ENCODE results near the gene NLE1. TPM values are rescaled to one million over a fixed set of nuclear protein-coding genes. Genes with fewer than 3 reads are reported as not detected.

The NLE1 gene
- total RNA-seq, 6 donors from 2014 or later: 6.7 to 14.6 (median 11.1) TPM

GRCh38 chr17:35166526-35166925 lies 24.4 kb upstream of the NLE1 start:
- Histone ChIP-seq H3K4me3 (no peak overlapping the region), H3K9me3 (no peaks in the 10 kb centered on the region), H3K27ac (no peak overlapping the region), H3K36me3 (no peaks in the 10 kb centered on the region), H3K27me3 (no peaks in the 10 kb centered on the region), H3K4me1 (peaks cover 0 to 7% (median 3%) of the 10 kb centered on the region in 4 donors)
- no peak for ATAC-seq (ENCODE audit: low FRiP score in 2 of 2)
- TF ChIP-seq CTCF (IDR thresholded peaks at IDR 0.05) (no peak), POLR2A (IDR thresholded peaks at IDR 0.05) (no peak), POLR2AphosphoS5 (IDR thresholded peaks at IDR 0.05) (no peak)
- no peak for DNase-seq
- WGBS, 2 donors: 83 to 93% methylated on average over 3 to 5 of the region's 5 CpGs

GRCh38 chr17:35164716-35165115 lies 22.6 kb upstream of the NLE1 start:
- Histone ChIP-seq H3K4me1 (peaks cover 0 to 8% (median 0%) of the 10 kb centered on the region in 4 donors), H3K4me3 (no peak overlapping the region), H3K9me3 (no peaks in the 10 kb centered on the region), H3K27me3 (no peaks in the 10 kb centered on the region), H3K27ac (no peak overlapping the region), H3K36me3 (no peaks in the 10 kb centered on the region)
- DNase-seq (no peak), ATAC-seq (ENCODE audit: low FRiP score in 2 of 2) (no peak)
- WGBS, 2 donors: 79 to 80% methylated on average over 5 of the region's 5 CpGs
- no peak for TF ChIP-seq EP300 (IDR thresholded peaks at IDR 0.05)
- no peak for TF ChIP-seq CTCF (IDR thresholded peaks at IDR 0.05)
- no peak for TF ChIP-seq POLR2AphosphoS5 (IDR thresholded peaks at IDR 0.05)
- no peak for TF ChIP-seq POLR2A (IDR thresholded peaks at IDR 0.05)

GRCh38 chr17:35163886-35164285 lies 21.8 kb upstream of the NLE1 start:
- no peak for ATAC-seq (ENCODE audit: low FRiP score in 2 of 2)
- no peak for DNase-seq
- Histone ChIP-seq H3K27me3 (no peaks in the 10 kb centered on the region), H3K9me3 (no peaks in the 10 kb centered on the region), H3K4me3 (no peak overlapping the region), H3K27ac (no peak overlapping the region), H3K4me1 (peaks cover 0 to 8% (median 0%) of the 10 kb centered on the region in 4 donors), H3K36me3 (no peaks in the 10 kb centered on the region)
- WGBS, 2 donors: 99 to 100% methylated on average over 6 to 7 of the region's 7 CpGs
- TF ChIP-seq EP300 (IDR thresholded peaks at IDR 0.05) (no peak), CTCF (IDR thresholded peaks at IDR 0.05) (no peak), POLR2AphosphoS5 (IDR thresholded peaks at IDR 0.05) (no peak), POLR2A (IDR thresholded peaks at IDR 0.05) (no peak)

- ATAC-seq (ENCODE audit: low FRiP score in 2 of 2) (no peak), DNase-seq (no peak)
- Histone ChIP-seq H3K4me3 (no peak overlapping the region), H3K36me3 (no peaks in the 10 kb centered on the region), H3K27ac (no peak overlapping the region), H3K27me3 (no peaks in the 10 kb centered on the region), H3K4me1 (peaks cover 0 to 8% (median 0%) of the 10 kb centered on the region in 4 donors), H3K9me3 (no peaks in the 10 kb centered on the region)
- WGBS, 2 donors: 87 to 89% methylated on average over 4 of the region's 4 CpGs
- TF ChIP-seq CTCF (IDR thresholded peaks at IDR 0.05): no peak
- TF ChIP-seq POLR2A (IDR thresholded peaks at IDR 0.05): no peak
- TF ChIP-seq EP300 (IDR thresholded peaks at IDR 0.05): no peak
These were observed 20.7 kb upstream of the NLE1 start for GRCh38 chr17:35162755-35163154.

GRCh38 chr17:35161281-35161761 lies 19.2 kb upstream of the NLE1 start:
- H3K27ac ChIP-seq: peak overlapping the region in 1 of 4 donors; percentile 35
- H3K4me1 ChIP-seq: peaks cover 0 to 8% (median 0%) of the 10 kb centered on the region in 4 donors
- WGBS, 2 donors: 50 to 62% methylated on average over 3 of the region's 3 CpGs
- no peak overlapping the region for H3K4me3 ChIP-seq
- no peaks in the 10 kb centered on the region for H3K9me3 ChIP-seq
- no peak for ATAC-seq (ENCODE audit: low FRiP score in 2 of 2)
- TF ChIP-seq POLR2A (IDR thresholded peaks at IDR 0.05) (no peak), POLR2AphosphoS5 (IDR thresholded peaks at IDR 0.05) (no peak), CTCF (IDR thresholded peaks at IDR 0.05) (no peak), EP300 (IDR thresholded peaks at IDR 0.05) (no peak)
- H3K36me3 ChIP-seq: no peaks in the 10 kb centered on the region
- DNase-seq: no peak
- no peaks in the 10 kb centered on the region for H3K27me3 ChIP-seq

Data from upper lobe of left lung (tissue), 6 donors.